HG03378 (cell line): ENCODE measurements around the gene MRPL16.
A peak's percentile ranks its signal among the peaks of the same experiment; 100 is the strongest.
"Not testable (repeated sequence)": the region's sequence is repeated elsewhere in the genome, so short reads cannot be mapped to it uniquely, and the experiment has no call there.

Experiments
- ATAC-seq: cut with Tn5 transposase; IDR thresholded peaks from one replicate; pipeline ENCODE4 v1.9.1; 2021; ENCODE audit warnings: mild to moderate bottlenecking, moderate library complexity; ENCODE audit not compliant: unreplicated experiment

The MRPL16 gene

GRCh38 chr11:59810189-59810910, at the start of gene MRPL16:
TSS of gene MRPL16 (minus strand) at chr11:59810778. CDS start at chr11:59810658, 120 bp downstream.
- ATAC-seq: peak; percentile 88

GRCh38 chr11:59859673-59860072, 49.1 kb upstream of the MRPL16 start:
- no peak for ATAC-seq

GRCh38 chr11:59857439-59858434, 47.2 kb upstream of the MRPL16 start:
- no peak for ATAC-seq

GRCh38 chr11:59854871-59855270, 44.3 kb upstream of the MRPL16 start:
- no peak for ATAC-seq

- ATAC-seq: not testable (repeated sequence)
Measured at GRCh38 chr11:59851416-59851815, 40.8 kb upstream of the MRPL16 start.

- ATAC-seq: not testable (repeated sequence)
Measured at GRCh38 chr11:59849551-59849950, 39.0 kb upstream of the MRPL16 start.

GRCh38 chr11:59849129-59849528, 38.6 kb upstream of the MRPL16 start:
- peak; percentile 79 for ATAC-seq

- ATAC-seq: not testable (repeated sequence)
Measured at GRCh38 chr11:59848439-59848838, 37.9 kb upstream of the MRPL16 start.

- no peak for ATAC-seq
Measured at GRCh38 chr11:59847626-59848025, 37.0 kb upstream of the MRPL16 start.

GRCh38 chr11:59846556-59846955, 36.0 kb upstream of the MRPL16 start:
- no peak for ATAC-seq

GRCh38 chr11:59845399-59845798, 34.8 kb upstream of the MRPL16 start, which contains the start of gene CBLIF:
TSS of gene CBLIF (minus strand) at chr11:59845499. CDS start at chr11:59845453, 46 bp downstream.
- ATAC-seq: no peak

GRCh38 chr11:59842316-59842715, 31.7 kb upstream of the MRPL16 start:
- ATAC-seq: no peak

- ATAC-seq: peak; percentile 80
Measured at GRCh38 chr11:59841514-59841913, 30.9 kb upstream of the MRPL16 start.

GRCh38 chr11:59839615-59840014, 29.0 kb upstream of the MRPL16 start:
- ATAC-seq: no peak

- ATAC-seq: no peak
Measured at GRCh38 chr11:59833602-59834001, 23.0 kb upstream of the MRPL16 start.

- ATAC-seq: no peak
Measured at GRCh38 chr11:59829358-59829757, 18.8 kb upstream of the MRPL16 start.

- peak; percentile 90 for ATAC-seq
Measured at GRCh38 chr11:59822989-59823566, 12.5 kb upstream of the MRPL16 start.

GRCh38 chr11:59818572-59818971, 8.0 kb upstream of the MRPL16 start:
- ATAC-seq: no peak

- not testable (repeated sequence) for ATAC-seq
Measured at GRCh38 chr11:59816434-59816833, 5.9 kb upstream of the MRPL16 start.

- no peak for ATAC-seq
Measured at GRCh38 chr11:59815754-59816153, 5.2 kb upstream of the MRPL16 start.

GRCh38 chr11:59814021-59814420, 3.4 kb upstream of the MRPL16 start:
- no peak for ATAC-seq
